Vagina (tissue), 2 donors: ENCODE results near the gene EML4. TPM values are rescaled to one million over a fixed set of nuclear protein-coding genes. Genes with fewer than 3 reads are reported as not detected.
A peak's percentile ranks its signal among the peaks of the same experiment; 100 is the strongest.

Experiments
- DNase-seq, 2 donors: peaks; one replicate each; pipeline ENCODE4 v3.0.0-alpha.2; 2017; ENCODE audit errors: extremely low spot score in 2 of 2
- H3K27ac ChIP-seq: fragments of 200-600 bp; sonication (generic); one replicate; pipeline ENCODE4 v1.5.1; 2019
- H3K27me3 ChIP-seq: fragments of 200-600 bp; sonication (generic); one replicate; pipeline ENCODE4 v1.5.1; 2019
- H3K36me3 ChIP-seq, 2 donors: fragments of 200-600 bp; sonication (generic); one replicate each; pipeline ENCODE4 v1.5.1; 2017 to 2019
- H3K4me1 ChIP-seq: fragments of 200-600 bp; sonication (generic); one replicate; pipeline ENCODE4 v1.5.1; 2019
- H3K4me3 ChIP-seq, 2 donors: fragments of 200-600 bp; sonication (generic); 1 replicate in 1 of 2; 2 replicates in 1 of 2; pipeline ENCODE4 v1.5.1; 2016 to 2019
- H3K9me3 ChIP-seq: fragments of 200-600 bp; sonication (generic); one replicate; pipeline ENCODE4 v1.5.1; 2019
- CTCF ChIP-seq, 3 experiments: fragments of 450-650 bp in 2 of 3; fragments of 200-600 bp in 1 of 3; sonication (generic) in 1 of 3; IDR thresholded peaks; one replicate each; pipeline ENCODE4 v1.5.1; 2017 to 2019; ENCODE audit warnings: antibody characterized with exemption in 3 of 3, mild to moderate bottlenecking in 2 of 3, moderate library complexity in 2 of 3
- POLR2A ChIP-seq, 2 donors: fragments of 450-650 bp; IDR thresholded peaks; one replicate each; pipeline ENCODE4 v1.6.1; 2017; ENCODE audit warnings: antibody characterized with exemption in 2 of 2, mild to moderate bottlenecking in 2 of 2, moderate library complexity in 2 of 2
- POLR2AphosphoS5 ChIP-seq, 2 donors: sonication (generic); formaldehyde crosslinking; IDR thresholded peaks; one replicate each; pipeline ENCODE4 v1.9.0; 2017; ENCODE audit warnings: antibody characterized with exemption in 2 of 2, mild to moderate bottlenecking in 2 of 2, low read depth in 1 of 2; ENCODE audit not compliant: insufficient read depth in 1 of 2
- intact Hi-C: fragments of 100-400 bp; cut with DNase I; formaldehyde crosslinking; loops from one replicate; pipeline ENCODE4 v1.15.1; 2023
- total RNA-seq: library from RNA; depleted of rRNA; stranded (reverse); fragments of >200 nt; gene quantifications from one replicate; pipeline ENCODE4 v1.2.3, GENCODE V29; 2016

Gene EML4
- total RNA-seq, 1 donor from 2014 or later = 26.0 TPM

GRCh38 chr2:42350434-42351063 lies 181.4 kb downstream of the EML4 start:
- no peak for TF ChIP-seq POLR2A (IDR thresholded peaks at IDR 0.05)
- TF ChIP-seq CTCF (IDR thresholded peaks at IDR 0.05) = no peak
- no peak for TF ChIP-seq POLR2AphosphoS5 (IDR thresholded peaks at IDR 0.05; ENCODE audit: insufficient read depth in 1 of 2, low read depth in 1 of 2)
- Histone ChIP-seq H3K27ac (no peak overlapping the region), H3K9me3 (no peaks in the 10 kb centered on the region), H3K4me3 (no peak overlapping the region), H3K36me3 (peaks cover 0 to 19% of the 10 kb centered on the region in 2 donors), H3K4me1 (peaks cover 5% of the 10 kb centered on the region), H3K27me3 (no peaks in the 10 kb centered on the region)
- DNase-seq = no peak
- intact Hi-C loops = loop anchor here (10.0 kb wide), 1 partner anchor 246 kb away; no protein-coding TSS in a partner anchor

GRCh38 chr2:42351864-42352263 lies 182.7 kb downstream of the EML4 start:
- intact Hi-C loops = loop anchor here (10.0 kb wide), 1 partner anchor 247 kb away; no protein-coding TSS in a partner anchor
- no peak for DNase-seq
- Histone ChIP-seq H3K27ac (no peak overlapping the region), H3K4me3 (no peak overlapping the region), H3K9me3 (no peaks in the 10 kb centered on the region), H3K4me1 (peaks cover 16% of the 10 kb centered on the region), H3K27me3 (no peaks in the 10 kb centered on the region), H3K36me3 (peaks cover 0 to 13% of the 10 kb centered on the region in 2 donors)
- TF ChIP-seq CTCF (IDR thresholded peaks at IDR 0.05) = no peak
- no peak for TF ChIP-seq POLR2AphosphoS5 (IDR thresholded peaks at IDR 0.05; ENCODE audit: insufficient read depth in 1 of 2, low read depth in 1 of 2)
- TF ChIP-seq POLR2A (IDR thresholded peaks at IDR 0.05) = no peak

GRCh38 chr2:42353792-42354429 lies 184.8 kb downstream of the EML4 start:
- Histone ChIP-seq H3K27ac (no peak overlapping the region), H3K4me1 (peaks cover 36% of the 10 kb centered on the region), H3K4me3 (no peak overlapping the region), H3K36me3 (peaks cover 0 to 13% of the 10 kb centered on the region in 2 donors), H3K27me3 (no peaks in the 10 kb centered on the region), H3K9me3 (no peaks in the 10 kb centered on the region)
- TF ChIP-seq POLR2AphosphoS5 (IDR thresholded peaks at IDR 0.05; ENCODE audit: insufficient read depth in 1 of 2, low read depth in 1 of 2) = no peak
- TF ChIP-seq POLR2A (IDR thresholded peaks at IDR 0.05) = no peak
- TF ChIP-seq CTCF (IDR thresholded peaks at IDR 0.05) = no peak
- DNase-seq = no peak
- intact Hi-C loops = loop anchor here (10.0 kb wide), 1 partner anchor 249 kb away; no protein-coding TSS in a partner anchor

GRCh38 chr2:42359304-42359964 lies 190.3 kb downstream of the EML4 start:
- peak overlapping the region; percentile 54 to 91 for H3K4me3 ChIP-seq
- H3K4me1 ChIP-seq = peaks cover 52% of the 10 kb centered on the region
- no peaks in the 10 kb centered on the region for H3K27me3 ChIP-seq
- no peak overlapping the region for H3K27ac ChIP-seq
- TF ChIP-seq CTCF (IDR thresholded peaks at IDR 0.05) = no peak
- TF ChIP-seq POLR2A (IDR thresholded peaks at IDR 0.05) = no peak
- no peak for TF ChIP-seq POLR2AphosphoS5 (IDR thresholded peaks at IDR 0.05; ENCODE audit: insufficient read depth in 1 of 2, low read depth in 1 of 2)
- no peaks in the 10 kb centered on the region for H3K36me3 ChIP-seq
- no peak for DNase-seq
- H3K9me3 ChIP-seq = no peaks in the 10 kb centered on the region
- intact Hi-C loops = loop anchor here (10.0 kb wide), 1 partner anchor 255 kb away; no protein-coding TSS in a partner anchor
